Endodermal cell (in vitro differentiated cells): Measurements from ENCODE around the gene SLC2A5. TPM values are rescaled to one million over a fixed set of nuclear protein-coding genes. Genes with fewer than 3 reads are reported as not detected.

Experiments used
- DNase-seq: peaks from one replicate; pipeline ENCODE4 v3.0.0-alpha.2; 2017
- H3K27ac ChIP-seq: 2 replicates; pipeline ENCODE4 v1.5.1; 2013; ENCODE audit warnings: mild to moderate bottlenecking, low read depth, low read length, moderate library complexity
- H3K27me3 ChIP-seq: 2 replicates; pipeline ENCODE4 v1.6.1; 2013; ENCODE audit warnings: mild to moderate bottlenecking, low read length, moderate library complexity; ENCODE audit not compliant: insufficient read depth, control insufficient read depth, poor library complexity, severe bottlenecking
- H3K36me3 ChIP-seq: 2 replicates; pipeline ENCODE4 v1.7.0; 2013; ENCODE audit warnings: mild to moderate bottlenecking, low read length, moderate library complexity; ENCODE audit not compliant: control insufficient read depth, insufficient read depth
- H3K4me1 ChIP-seq: one replicate; pipeline ENCODE4 v1.7.0; 2013; ENCODE audit warnings: low read length; ENCODE audit not compliant: control insufficient read depth, insufficient read depth
- H3K4me3 ChIP-seq: 2 replicates; pipeline ENCODE4 v1.5.1; 2013; ENCODE audit warnings: mild to moderate bottlenecking, low read length, moderate library complexity
- H3K9ac ChIP-seq: 2 replicates; pipeline ENCODE4 v1.6.1; 2013; ENCODE audit warnings: mild to moderate bottlenecking, low read length, moderate library complexity; ENCODE audit not compliant: poor library complexity, severe bottlenecking; ENCODE audit errors: extremely low read depth
- H3K9me3 ChIP-seq: 2 replicates; pipeline ENCODE4 v1.6.1; 2013; ENCODE audit warnings: mild to moderate bottlenecking, low read length, moderate library complexity; ENCODE audit not compliant: control insufficient read depth
- H3K27ac Mint-ChIP-seq: 2 replicates; pipeline ENCODE4 v1.8.0; 2020; ENCODE audit warnings: mixed read lengths
- H3K27me3 Mint-ChIP-seq: 2 replicates; pipeline ENCODE4 v1.8.0; 2021; ENCODE audit warnings: mild to moderate bottlenecking, mixed read lengths; ENCODE audit not compliant: insufficient read depth
- H3K36me3 Mint-ChIP-seq: 2 replicates; pipeline ENCODE4 v1.8.0; 2020; ENCODE audit warnings: low read depth, mixed read lengths
- H3K4me1 Mint-ChIP-seq: 2 replicates; pipeline ENCODE4 v1.8.0; 2020; ENCODE audit warnings: mixed read lengths
- H3K4me3 Mint-ChIP-seq: 2 replicates; pipeline ENCODE4 v1.8.0; 2020; ENCODE audit warnings: mild to moderate bottlenecking, moderate library complexity, mixed read lengths
- H3K9me3 Mint-ChIP-seq: 2 replicates; pipeline ENCODE4 v1.8.0; 2020; ENCODE audit warnings: mild to moderate bottlenecking, mixed read lengths
- WGBS, 2 experiments: methylation state at CpG; one replicate each; pipeline versions ENCODE4 v1.1.5 to v1.1.7; 2013; ENCODE audit warnings: missing lambda C conversion rate in 2 of 2, mixed read lengths in 1 of 2; ENCODE audit not compliant: insufficient coverage in 1 of 2, insufficient read length in 1 of 2; 5-methylcytosine and 5-hydroxymethylcytosine counted together
- long read RNA-seq, 4 experiments: library from polyadenylated mRNA in 2 of 4; library from RNA in 1 of 4; library from capped mRNA in 1 of 4; stranded (forward) in 3 of 4; unstranded in 1 of 4; transcript quantifications; one replicate each; pipeline ENCODE4 v2.0.0, GENCODE V29; 2020 to 2021; ENCODE audit warnings: inconsistent platforms in 1 of 4
- polyA plus RNA-seq, 2 experiments: library from polyadenylated mRNA; stranded (reverse); fragments of 50-300 nt; gene quantifications; one replicate each; pipeline ENCODE4 v1.2.3, GENCODE V29; 2013
- total RNA-seq, 2 donors: library from RNA; stranded (reverse); fragmentation: NEBNext Ultra II Directional in 1 of 2; extraction: Animal tissue kit (Norgen Biotek cat#: 25700) in 1 of 2; gene quantifications; 2 replicates in 1 of 2; 3 replicates in 1 of 2; pipeline ENCODE4 v1.2.1, GENCODE V29; 2021
- TF ChIP-seq, protein P1 (sequence below): fragments of 200-600 bp; sonication (generic); conservative IDR thresholded peaks from 2 replicates; pipeline ENCODE4 v1.5.0; 2021; ENCODE audit warnings: antibody characterized with exemption, mild to moderate bottlenecking

Gene SLC2A5
- not detected for total RNA-seq
- not detected for polyA plus RNA-seq (2013, experiment 1 of 2)
- polyA plus RNA-seq (2013, experiment 2 of 2) = not detected
- long read RNA-seq, experiment 1 = 0 reads
- long read RNA-seq, experiment 2 = 0 reads
- long read RNA-seq, experiment 3, partial matches to known transcripts = 0 of 2 reads
- long read RNA-seq, experiment 3, other reads (novel, unspliced or antisense) = 2 of 2 reads
- long read RNA-seq, experiment 4 = 0 reads

- no peaks in the 10 kb centered on the region for H3K27me3 ChIP-seq
- H3K36me3 Mint-ChIP-seq = no peaks in the 10 kb centered on the region
- WGBS, 2 experiments = 75 to 80% methylated on average over 4 to 8 of the region's 8 CpGs
- no peaks in the 10 kb centered on the region for H3K9me3 Mint-ChIP-seq
- no peak within 1 kb of the TSS for H3K9ac ChIP-seq
- no peak within 1 kb of the TSS for H3K4me3 Mint-ChIP-seq
- H3K4me1 Mint-ChIP-seq = peaks cover 12% of the 10 kb centered on the region
- peak within 1 kb of the TSS; percentile 58 for H3K27ac ChIP-seq
- H3K27me3 Mint-ChIP-seq = no peaks in the 10 kb centered on the region
- TF ChIP-seq, protein P1, sequence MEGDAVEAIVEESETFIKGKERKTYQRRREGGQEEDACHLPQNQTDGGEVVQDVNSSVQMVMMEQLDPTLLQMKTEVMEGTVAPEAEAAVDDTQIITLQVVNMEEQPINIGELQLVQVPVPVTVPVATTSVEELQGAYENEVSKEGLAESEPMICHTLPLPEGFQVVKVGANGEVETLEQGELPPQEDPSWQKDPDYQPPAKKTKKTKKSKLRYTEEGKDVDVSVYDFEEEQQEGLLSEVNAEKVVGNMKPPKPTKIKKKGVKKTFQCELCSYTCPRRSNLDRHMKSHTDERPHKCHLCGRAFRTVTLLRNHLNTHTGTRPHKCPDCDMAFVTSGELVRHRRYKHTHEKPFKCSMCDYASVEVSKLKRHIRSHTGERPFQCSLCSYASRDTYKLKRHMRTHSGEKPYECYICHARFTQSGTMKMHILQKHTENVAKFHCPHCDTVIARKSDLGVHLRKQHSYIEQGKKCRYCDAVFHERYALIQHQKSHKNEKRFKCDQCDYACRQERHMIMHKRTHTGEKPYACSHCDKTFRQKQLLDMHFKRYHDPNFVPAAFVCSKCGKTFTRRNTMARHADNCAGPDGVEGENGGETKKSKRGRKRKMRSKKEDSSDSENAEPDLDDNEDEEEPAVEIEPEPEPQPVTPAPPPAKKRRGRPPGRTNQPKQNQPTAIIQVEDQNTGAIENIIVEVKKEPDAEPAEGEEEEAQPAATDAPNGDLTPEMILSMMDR = no peak
- H3K27ac Mint-ChIP-seq = no peak within 1 kb of the TSS
- no peaks in the 10 kb centered on the region for H3K4me1 ChIP-seq
- no peak within 1 kb of the TSS for H3K4me3 ChIP-seq
- no peaks in the 10 kb centered on the region for H3K36me3 ChIP-seq
- DNase-seq = no peak
- H3K9me3 ChIP-seq = no peaks in the 10 kb centered on the region
Measured at GRCh38 chr1:9069326-9070100, at the start of gene SLC2A5. SLC2A5 (minus strand) TSS chr1:9069635; CDS start chr1:9069536, 99 bp downstream.

GRCh38 chr1:9118186-9118585, 48.8 kb upstream of the SLC2A5 start:
- Mint-ChIP-seq H3K9me3 (no peaks in the 10 kb centered on the region), H3K36me3 (no peaks in the 10 kb centered on the region), H3K27me3 (no peaks in the 10 kb centered on the region), H3K4me1 (peaks cover 4% of the 10 kb centered on the region), H3K27ac (no peak overlapping the region), H3K4me3 (no peak overlapping the region)
- Histone ChIP-seq H3K27ac (no peak overlapping the region), H3K9ac (no peak overlapping the region), H3K4me1 (no peaks in the 10 kb centered on the region), H3K9me3 (no peaks in the 10 kb centered on the region), H3K4me3 (no peak overlapping the region), H3K36me3 (no peaks in the 10 kb centered on the region), H3K27me3 (no peaks in the 10 kb centered on the region)
- 91 to 94% methylated on average over 6 to 7 of the region's 7 CpGs for WGBS, 2 experiments
- DNase-seq = no peak
- TF ChIP-seq, protein P1 = no peak

DNA sequence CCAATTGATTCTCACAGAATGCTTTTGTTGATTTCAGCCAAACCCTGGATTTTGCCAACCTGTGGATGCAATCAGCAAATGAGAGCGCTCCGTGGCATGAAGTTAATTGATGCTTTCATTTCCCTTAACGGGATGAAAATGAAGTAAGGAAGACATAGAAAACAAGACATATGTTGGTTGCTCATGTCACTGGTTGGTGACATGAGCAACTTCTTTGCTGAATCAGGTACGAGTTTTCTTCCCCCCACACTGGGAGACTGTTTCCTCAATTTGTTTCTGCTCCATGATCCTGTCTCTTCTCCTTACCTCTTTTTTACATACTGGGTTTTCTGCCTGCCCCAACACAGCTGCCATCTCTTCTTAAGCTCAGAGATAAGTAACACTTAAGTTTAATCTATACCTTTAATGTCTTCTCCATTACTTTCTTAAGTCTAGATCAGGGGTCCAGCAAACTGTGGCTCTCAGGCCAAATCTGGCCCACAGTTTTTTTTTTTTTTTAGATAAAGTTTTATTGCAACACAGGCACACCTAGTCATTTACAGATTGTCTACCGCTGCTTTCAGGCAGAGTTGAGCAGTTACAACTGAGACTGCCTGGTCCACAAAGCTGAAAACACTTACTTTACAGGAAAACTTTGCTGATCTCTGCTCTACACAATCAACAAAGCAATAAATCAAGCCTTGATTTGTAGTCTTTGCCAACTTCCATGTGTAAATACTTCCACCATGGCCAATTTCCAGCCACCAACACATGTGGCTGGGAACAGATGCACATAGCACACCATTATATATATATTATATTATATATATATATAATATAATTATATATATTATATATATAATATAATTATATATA, 46.1 kb upstream of the SLC2A5 start:
- no peaks in the 10 kb centered on the region for H3K9me3 Mint-ChIP-seq
- Histone ChIP-seq H3K4me3 (no peak overlapping the region), H3K27me3 (no peaks in the 10 kb centered on the region), H3K36me3 (no peaks in the 10 kb centered on the region), H3K9ac (no peak overlapping the region), H3K9me3 (no peaks in the 10 kb centered on the region), H3K4me1 (no peaks in the 10 kb centered on the region), H3K27ac (no peak overlapping the region)
- H3K27me3 Mint-ChIP-seq = peaks cover 5% of the 10 kb centered on the region
- TF ChIP-seq, protein P1 = no peak
- no peak overlapping the region for H3K27ac Mint-ChIP-seq
- no peaks in the 10 kb centered on the region for H3K36me3 Mint-ChIP-seq
- WGBS, 2 experiments = 91% methylated on average over 4 to 5 of the region's 5 CpGs
- peaks cover 8% of the 10 kb centered on the region for H3K4me1 Mint-ChIP-seq
- H3K4me3 Mint-ChIP-seq = no peak overlapping the region
- no peak for DNase-seq
